ENCODE data around the gene ASTE1.
"Not testable (repeated sequence)": the region's sequence is repeated elsewhere in the genome, so short reads cannot be mapped to it uniquely, and the experiment has no call there.

Gene ASTE1

GRCh38 chr3:131026321-131027151 is at the start of gene ASTE1, which contains the start of gene NEK11:
Gene ASTE1, minus strand, starts transcription at chr3:131026825. Its CDS starts 1,519 bp downstream, at chr3:131025306.
Gene NEK11, plus strand, starts transcription at chr3:131026877. Its CDS starts 2,832 bp downstream, at chr3:131029709.
- DNase-seq (ENCODE audit: low read depth) = peak; percentile 86

- no peak for DNase-seq (ENCODE audit: low read depth)
Observed at GRCh38 chr3:131075632-131076328, 49.2 kb upstream of the ASTE1 start.

GRCh38 chr3:131072845-131073244 is 46.2 kb upstream of the ASTE1 start:
- no peak for DNase-seq (ENCODE audit: low read depth)

- no peak for DNase-seq (ENCODE audit: low read depth)
Observed at GRCh38 chr3:131072099-131072559, 45.5 kb upstream of the ASTE1 start.

GRCh38 chr3:131067983-131068382 is 41.4 kb upstream of the ASTE1 start:
- DNase-seq (ENCODE audit: low read depth) = no peak

- DNase-seq (ENCODE audit: low read depth) = no peak
Observed at GRCh38 chr3:131053043-131053859, 26.6 kb upstream of the ASTE1 start.

GRCh38 chr3:131050001-131050400 is 23.4 kb upstream of the ASTE1 start:
- DNase-seq (ENCODE audit: low read depth) = no peak

GRCh38 chr3:131048030-131048429 is 21.4 kb upstream of the ASTE1 start:
- DNase-seq (ENCODE audit: low read depth) = no peak

- no peak for DNase-seq (ENCODE audit: low read depth)
Observed at GRCh38 chr3:131047582-131047981, 21.0 kb upstream of the ASTE1 start.

GRCh38 chr3:131042271-131042985 is 15.8 kb upstream of the ASTE1 start:
- DNase-seq (ENCODE audit: low read depth) = not testable (repeated sequence)

GRCh38 chr3:131038326-131038725 is 11.7 kb upstream of the ASTE1 start:
- no peak for DNase-seq (ENCODE audit: low read depth)

- no peak for DNase-seq (ENCODE audit: low read depth)
Observed at GRCh38 chr3:131036986-131037385, 10.4 kb upstream of the ASTE1 start.

GRCh38 chr3:131036200-131036816 is 9.7 kb upstream of the ASTE1 start:
- DNase-seq (ENCODE audit: low read depth) = no peak

- no peak for DNase-seq (ENCODE audit: low read depth)
Observed at GRCh38 chr3:131033480-131034080, 7.0 kb upstream of the ASTE1 start.

- no peak for DNase-seq (ENCODE audit: low read depth)
Observed at GRCh38 chr3:131031660-131032059, 5.0 kb upstream of the ASTE1 start.

- DNase-seq (ENCODE audit: low read depth) = no peak
Observed at GRCh38 chr3:131028844-131029243, 2.2 kb upstream of the ASTE1 start.

GRCh38 chr3:131025539-131025938 is 1.1 kb downstream of the ASTE1 start:
- DNase-seq (ENCODE audit: low read depth) = no peak

- DNase-seq (ENCODE audit: low read depth) = no peak
Observed at GRCh38 chr3:131020122-131020693, 6.4 kb downstream of the ASTE1 start.

GRCh38 chr3:131018970-131019369 is 7.7 kb downstream of the ASTE1 start:
- no peak for DNase-seq (ENCODE audit: low read depth)

- no peak for DNase-seq (ENCODE audit: low read depth)
Observed at GRCh38 chr3:131009698-131010097, 16.9 kb downstream of the ASTE1 start.
